ENCODE results near the gene MAGEA12.
"Not testable (repeated sequence)": the region's sequence is repeated elsewhere in the genome, so short reads cannot be mapped to it uniquely, and the experiment has no call there.

- not testable (repeated sequence) for TF ChIP-seq CTCF (IDR thresholded peaks at IDR 0.05); SIN3A (IDR thresholded peaks at IDR 0.05; ENCODE audit: borderline replicate concordance, insufficient read depth, low read depth, low read length)
Measured at GRCh38 chrX:152766562-152766961, 33.0 kb downstream of the MAGEA12 start.

Data from Panc1 (cell line).